Neural cell (in vitro differentiated cells): Measurements from ENCODE around the gene HRC.

Experiments
- CTCF ChIP-seq: fragments of 450-650 bp; IDR thresholded peaks from 2 replicates; pipeline ENCODE4 v1.5.1; 2014; ENCODE audit warnings: antibody characterized with exemption, mild to moderate bottlenecking, moderate library complexity; ENCODE audit not compliant: poor library complexity, severe bottlenecking
- EP300 ChIP-seq: fragments of 450-650 bp; conservative IDR thresholded peaks from 2 replicates; pipeline ENCODE4 v1.6.1; 2014; ENCODE audit warnings: antibody characterized with exemption, mild to moderate bottlenecking, moderate library complexity; ENCODE audit not compliant: poor library complexity, severe bottlenecking
- POLR2AphosphoS5 ChIP-seq: IDR thresholded peaks from 2 replicates; pipeline ENCODE4 v1.6.1; 2012
- RAD21 ChIP-seq: fragments of 450-650 bp; conservative IDR thresholded peaks from 2 replicates; pipeline ENCODE4 v1.6.1; 2014; ENCODE audit warnings: antibody characterized with exemption, mild to moderate bottlenecking, moderate library complexity

- TF ChIP-seq EP300 (no peak), POLR2AphosphoS5 (no peak), CTCF (no peak), RAD21 (no peak)
Observed at GRCh38 chr19:49193822-49194394, 38.7 kb upstream of the HRC start.
